SU-DHL-6 (cell line): ENCODE data around the gene CASTOR2.
"Not testable (repeated sequence)": the region's sequence is repeated elsewhere in the genome, so short reads cannot be mapped to it uniquely, and the experiment has no call there.

ENCODE experiments used
- H2AFZ ChIP-seq: fragments of 200-600 bp; sonication (generic); 2 replicates; pipeline ENCODE4 v1.6.1; 2014; ENCODE audit warnings: low read depth, mild to moderate bottlenecking, moderate library complexity, mixed read lengths, antibody characterized with exemption, low read length; ENCODE audit not compliant: severe bottlenecking
- H3F3A ChIP-seq: fragments of 200-600 bp; shearing (Covaris generic); 2 replicates; pipeline ENCODE4 v1.6.0; 2016; ENCODE audit warnings: antibody characterized with exemption, mild to moderate bottlenecking; ENCODE audit not compliant: insufficient read depth
- H3K27ac ChIP-seq: fragments of 200-600 bp; sonication (generic); 2 replicates; pipeline ENCODE4 v1.5.1; 2016; ENCODE audit warnings: low read depth, mild to moderate bottlenecking, low read length, moderate library complexity, mixed read lengths
- H3K27me3 ChIP-seq: fragments of 200-600 bp; sonication (generic), shearing (Covaris generic); 2 replicates; pipeline ENCODE4 v1.6.0; 2014; ENCODE audit warnings: mild to moderate bottlenecking, low read length
- H3K36me3 ChIP-seq: fragments of 200-600 bp; sonication (generic); 2 replicates; pipeline ENCODE4 v1.6.1; 2014; ENCODE audit warnings: mild to moderate bottlenecking, low read length, mixed read lengths
- H3K4me2 ChIP-seq: fragments of 300-600, 200-600 bp; shearing (Covaris generic), sonication (generic); 2 replicates; pipeline ENCODE4 v1.6.0; 2014; ENCODE audit warnings: low read length, low read depth, mild to moderate bottlenecking; ENCODE audit not compliant: poor library complexity, severe bottlenecking
- H3K4me3 ChIP-seq: fragments of 200-600 bp; sonication (generic); 2 replicates; pipeline ENCODE4 v1.5.1; 2014; ENCODE audit warnings: antibody characterized with exemption, low read length, mild to moderate bottlenecking, mixed read lengths; ENCODE audit not compliant: insufficient read depth, poor library complexity, severe bottlenecking
- H3K79me2 ChIP-seq: fragments of 200-600 bp; sonication (generic); 2 replicates; pipeline ENCODE4 v1.6.1; 2014; ENCODE audit warnings: mild to moderate bottlenecking, low read length, moderate library complexity; ENCODE audit not compliant: insufficient read depth
- H3K9ac ChIP-seq: fragments of 200-600 bp; sonication (generic); 2 replicates; pipeline ENCODE4 v1.7.0; 2014; ENCODE audit warnings: mild to moderate bottlenecking, low read length
- H3K9me2 ChIP-seq: fragments of 200-600 bp; sonication (generic); replicated peaks from 2 replicates; pipeline ENCODE4 v1.6.1; 2014; ENCODE audit warnings: low read length; ENCODE audit not compliant: insufficient read depth
- H3K9me3 ChIP-seq: fragments of 200-600 bp; sonication (generic); 2 replicates; pipeline ENCODE4 v1.6.1; 2014; ENCODE audit warnings: low read length, mixed read lengths; ENCODE audit not compliant: insufficient read depth
- H4K20me1 ChIP-seq: fragments of 200-600 bp; sonication (generic); 2 replicates; pipeline ENCODE4 v1.6.1; 2014; ENCODE audit warnings: low read depth, mild to moderate bottlenecking, antibody characterized with exemption, low read length, moderate library complexity, mixed read lengths

Gene CASTOR2

GRCh38 chr7:74964511-74965119, at the start of gene CASTOR2:
Gene CASTOR2 (plus strand): TSS chr7:74964705. CDS start chr7:74964986, 281 bp downstream.
- not testable (repeated sequence) for H3K79me2 ChIP-seq, H4K20me1 ChIP-seq, H3K9ac ChIP-seq, H3K36me3 ChIP-seq, H2AFZ ChIP-seq, H3K4me3 ChIP-seq, H3K4me2 ChIP-seq, H3K27me3 ChIP-seq, H3K9me3 ChIP-seq, H3F3A ChIP-seq, H3K27ac ChIP-seq, H3K9me2 ChIP-seq

GRCh38 chr7:74922321-74922890, 42.1 kb upstream of the CASTOR2 start:
- H3K9me2 ChIP-seq, H3K9ac ChIP-seq, H3K4me2 ChIP-seq, H3F3A ChIP-seq, H3K36me3 ChIP-seq, H3K27ac ChIP-seq, H4K20me1 ChIP-seq, H3K79me2 ChIP-seq, H3K27me3 ChIP-seq, H3K4me3 ChIP-seq, H3K9me3 ChIP-seq, H2AFZ ChIP-seq: not testable (repeated sequence)

GRCh38 chr7:74923644-74924043, 40.9 kb upstream of the CASTOR2 start:
- H3K36me3 ChIP-seq, H3K27ac ChIP-seq, H3K27me3 ChIP-seq, H4K20me1 ChIP-seq, H3K9me3 ChIP-seq, H3K4me3 ChIP-seq, H3K4me2 ChIP-seq, H2AFZ ChIP-seq, H3K9ac ChIP-seq, H3F3A ChIP-seq, H3K9me2 ChIP-seq, H3K79me2 ChIP-seq: not testable (repeated sequence)

- H3K4me3 ChIP-seq, H3K36me3 ChIP-seq, H2AFZ ChIP-seq, H3K79me2 ChIP-seq, H3K9me2 ChIP-seq, H3K27me3 ChIP-seq, H3K9ac ChIP-seq, H4K20me1 ChIP-seq, H3F3A ChIP-seq, H3K27ac ChIP-seq, H3K9me3 ChIP-seq, H3K4me2 ChIP-seq: not testable (repeated sequence)
These were observed 37.5 kb upstream of the CASTOR2 start for GRCh38 chr7:74926968-74927367.

- not testable (repeated sequence) for H3K9me3 ChIP-seq, H3K27me3 ChIP-seq, H3K27ac ChIP-seq, H3K4me3 ChIP-seq, H3K9me2 ChIP-seq, H3K4me2 ChIP-seq, H4K20me1 ChIP-seq, H3K36me3 ChIP-seq, H3K79me2 ChIP-seq, H2AFZ ChIP-seq, H3K9ac ChIP-seq, H3F3A ChIP-seq
These were observed 32.8 kb upstream of the CASTOR2 start for GRCh38 chr7:74931563-74932328.

- not testable (repeated sequence) for H3K9me3 ChIP-seq, H3F3A ChIP-seq, H3K9ac ChIP-seq, H2AFZ ChIP-seq, H3K9me2 ChIP-seq, H3K27me3 ChIP-seq, H3K4me2 ChIP-seq, H4K20me1 ChIP-seq, H3K36me3 ChIP-seq, H3K79me2 ChIP-seq, H3K27ac ChIP-seq, H3K4me3 ChIP-seq
These were observed 25.1 kb upstream of the CASTOR2 start for GRCh38 chr7:74939429-74939828.

GRCh38 chr7:74941302-74942069, 23.0 kb upstream of the CASTOR2 start:
- not testable (repeated sequence) for H3K9me2 ChIP-seq, H3K9ac ChIP-seq, H2AFZ ChIP-seq, H4K20me1 ChIP-seq, H3F3A ChIP-seq, H3K4me3 ChIP-seq, H3K79me2 ChIP-seq, H3K9me3 ChIP-seq, H3K27me3 ChIP-seq, H3K27ac ChIP-seq, H3K36me3 ChIP-seq, H3K4me2 ChIP-seq
